GM12872 (cell line): ENCODE data around the gene PRR14.

Experiments
- CTCF ChIP-seq: IDR thresholded peaks from 3 replicates; pipeline ENCODE4 v1.5.1; 2011; ENCODE audit warnings: low read depth, mild to moderate bottlenecking, low read length, moderate library complexity; ENCODE audit not compliant: insufficient read depth

The PRR14 gene

GRCh38 chr16:30658731-30659506 is 8.2 kb downstream of the PRR14 start:
- no peak for TF ChIP-seq CTCF

- peak; percentile 29; the same call in 2 of the 3 replicates for TF ChIP-seq CTCF
Observed at GRCh38 chr16:30659507-30660423, 9.0 kb downstream of the PRR14 start.

GRCh38 chr16:30660424-30661261 is 9.9 kb downstream of the PRR14 start:
- TF ChIP-seq CTCF, result no peak

GRCh38 chr16:30662449-30662848 is 11.7 kb downstream of the PRR14 start:
- no peak for TF ChIP-seq CTCF

GRCh38 chr16:30663038-30663437 is 12.3 kb downstream of the PRR14 start:
- no peak for TF ChIP-seq CTCF

- TF ChIP-seq CTCF, result no peak
Observed at GRCh38 chr16:30663820-30664219, 13.1 kb downstream of the PRR14 start.
